ENCODE results near the gene CTIF. TPM values are rescaled to one million over a fixed set of nuclear protein-coding genes. Genes with fewer than 3 reads are reported as not detected.
A peak's percentile ranks its signal among the peaks of the same experiment; 100 is the strongest.

Gene CTIF
- polyA plus RNA-seq, 4 donors: 8.1 to 22.6 (median 11.3) TPM

DNA sequence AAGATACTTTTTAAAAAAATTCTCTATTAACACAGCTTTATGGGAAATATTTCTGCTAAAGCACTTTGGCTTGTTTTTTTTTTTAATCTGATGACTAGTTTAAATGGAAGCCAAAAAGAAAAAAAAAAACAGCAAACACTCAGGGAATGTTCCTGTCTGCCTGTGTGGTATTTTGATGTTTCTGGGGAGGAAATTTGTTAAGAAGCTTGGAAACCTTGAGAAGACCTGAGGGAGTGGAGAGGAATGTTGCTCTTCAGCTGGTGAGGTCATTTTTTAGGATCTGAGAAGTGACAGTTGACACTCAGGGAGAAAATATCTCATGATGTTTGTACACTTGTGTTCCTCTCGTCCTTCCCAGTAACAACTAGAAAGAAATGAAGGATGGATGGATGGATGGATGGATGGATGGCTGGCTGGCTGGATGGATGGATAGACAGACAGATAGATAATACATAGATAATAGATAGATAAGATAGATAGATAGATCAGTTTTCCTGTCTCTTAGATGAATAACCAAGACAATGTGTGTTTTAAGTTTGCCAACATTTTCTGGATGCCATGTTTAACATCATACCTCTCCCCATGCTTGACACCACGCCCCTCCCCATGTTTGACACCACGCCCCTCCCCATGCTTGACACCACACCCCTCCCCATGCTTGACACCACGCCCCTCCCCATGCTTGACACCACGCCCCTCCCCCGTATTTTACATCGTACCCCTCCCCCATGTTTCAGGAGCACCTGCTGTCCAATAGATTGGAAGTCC lies 84.8 kb downstream of the CTIF start:
- Histone ChIP-seq H3K27me3 (ENCODE audit: control insufficient read depth in 3 of 3, insufficient read depth in 3 of 3, low read length in 3 of 3) (no peaks in the 10 kb centered on the region), H3K4me1 (ENCODE audit: control insufficient read depth in 3 of 3, insufficient read depth in 2 of 3, low read depth in 1 of 3, low read length in 2 of 3) (no peaks in the 10 kb centered on the region), H3K9me3 (ENCODE audit: control insufficient read depth in 2 of 2, insufficient read depth in 1 of 2, low read depth in 1 of 2, low read length in 1 of 2) (no peaks in the 10 kb centered on the region), H3K27ac (ENCODE audit: low read depth in 1 of 3, low read length in 2 of 3) (no peak overlapping the region), H3K4me3 (ENCODE audit: low read depth in 1 of 3, low read length in 3 of 3) (no peak overlapping the region), H3K36me3 (ENCODE audit: control insufficient read depth in 3 of 3, insufficient read depth in 2 of 3, low read depth in 1 of 3, low read length in 3 of 3) (peaks cover 0 to 26% (median 0%) of the 10 kb centered on the region in 3 donors)
- FAIRE-seq (no peak), DNase-seq (no peak)
- 73 to 80% (median 79%) methylated on average over 7 of the region's 7 CpGs for WGBS, 3 donors

DNA sequence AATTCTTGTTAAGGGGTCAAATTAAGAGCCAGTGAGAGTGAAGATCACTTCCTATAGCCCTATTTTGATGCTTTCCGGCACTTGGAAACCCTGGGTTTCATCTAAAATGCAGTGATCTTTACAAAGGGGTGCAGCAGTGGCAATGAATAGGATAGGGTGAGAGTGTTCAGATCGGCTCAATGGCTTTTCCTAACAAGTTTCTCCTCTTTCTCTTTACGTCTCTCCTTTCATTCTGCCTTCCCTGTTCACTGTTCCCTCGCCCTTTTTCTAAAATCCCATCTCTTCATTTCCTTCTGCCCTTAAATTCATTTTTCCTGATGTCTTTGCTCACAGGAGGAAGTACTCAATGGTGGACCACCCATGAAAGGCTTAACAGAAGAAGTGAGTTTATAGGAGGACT lies 86.0 kb downstream of the CTIF start:
- 82 to 98% (median 86%) methylated on average over 4 of the region's 4 CpGs for WGBS, 3 donors
- peaks cover 0 to 22% (median 0%) of the 10 kb centered on the region in 3 donors for H3K36me3 ChIP-seq (ENCODE audit: control insufficient read depth in 3 of 3, insufficient read depth in 2 of 3, low read depth in 1 of 3, low read length in 3 of 3)
- no peak for FAIRE-seq

DNA sequence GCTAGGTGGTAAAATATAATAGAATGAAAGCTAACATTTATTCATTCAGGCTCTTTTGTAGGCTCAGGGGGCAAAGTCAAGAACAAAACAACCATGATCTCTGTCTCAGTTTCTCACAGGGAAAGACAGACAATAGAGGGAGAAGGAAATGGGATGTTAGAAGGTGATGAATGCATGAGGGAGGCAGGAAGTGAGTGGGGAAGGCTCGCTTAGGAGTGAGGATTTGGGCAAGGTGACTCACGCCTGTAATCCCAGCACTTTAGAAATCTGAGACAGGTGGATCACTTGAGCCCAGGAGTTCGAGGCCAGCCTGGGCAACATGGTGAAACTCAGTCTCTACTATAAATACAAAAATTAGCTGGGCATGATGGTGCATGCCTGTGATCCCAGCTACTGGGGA lies 88.4 kb downstream of the CTIF start:
- WGBS, 3 donors: 90 to 95% (median 91%) methylated on average over 3 of the region's 3 CpGs
- Histone ChIP-seq H3K27ac (ENCODE audit: low read depth in 1 of 3, low read length in 2 of 3) (no peak overlapping the region), H3K27me3 (ENCODE audit: control insufficient read depth in 3 of 3, insufficient read depth in 3 of 3, low read length in 3 of 3) (no peaks in the 10 kb centered on the region), H3K9me3 (ENCODE audit: control insufficient read depth in 2 of 2, insufficient read depth in 1 of 2, low read depth in 1 of 2, low read length in 1 of 2) (no peaks in the 10 kb centered on the region), H3K4me1 (ENCODE audit: control insufficient read depth in 3 of 3, insufficient read depth in 2 of 3, low read depth in 1 of 3, low read length in 2 of 3) (no peaks in the 10 kb centered on the region), H3K4me3 (ENCODE audit: low read depth in 1 of 3, low read length in 3 of 3) (no peak overlapping the region), H3K36me3 (ENCODE audit: control insufficient read depth in 3 of 3, insufficient read depth in 2 of 3, low read depth in 1 of 3, low read length in 3 of 3) (peaks cover 0 to 13% (median 0%) of the 10 kb centered on the region in 3 donors)
- FAIRE-seq: no peak
- DNase-seq: no peak

More for the DNA sequence above, 86.0 kb downstream of the CTIF start:
- H3K4me1 ChIP-seq (ENCODE audit: control insufficient read depth in 3 of 3, insufficient read depth in 2 of 3, low read depth in 1 of 3, low read length in 2 of 3): no peaks in the 10 kb centered on the region
- no peaks in the 10 kb centered on the region for H3K27me3 ChIP-seq (ENCODE audit: control insufficient read depth in 3 of 3, insufficient read depth in 3 of 3, low read length in 3 of 3)
- no peak for DNase-seq
- no peak overlapping the region for H3K27ac ChIP-seq (ENCODE audit: low read depth in 1 of 3, low read length in 2 of 3)
- H3K4me3 ChIP-seq (ENCODE audit: low read depth in 1 of 3, low read length in 3 of 3): no peak overlapping the region
- no peaks in the 10 kb centered on the region for H3K9me3 ChIP-seq (ENCODE audit: control insufficient read depth in 2 of 2, insufficient read depth in 1 of 2, low read depth in 1 of 2, low read length in 1 of 2)

DNA sequence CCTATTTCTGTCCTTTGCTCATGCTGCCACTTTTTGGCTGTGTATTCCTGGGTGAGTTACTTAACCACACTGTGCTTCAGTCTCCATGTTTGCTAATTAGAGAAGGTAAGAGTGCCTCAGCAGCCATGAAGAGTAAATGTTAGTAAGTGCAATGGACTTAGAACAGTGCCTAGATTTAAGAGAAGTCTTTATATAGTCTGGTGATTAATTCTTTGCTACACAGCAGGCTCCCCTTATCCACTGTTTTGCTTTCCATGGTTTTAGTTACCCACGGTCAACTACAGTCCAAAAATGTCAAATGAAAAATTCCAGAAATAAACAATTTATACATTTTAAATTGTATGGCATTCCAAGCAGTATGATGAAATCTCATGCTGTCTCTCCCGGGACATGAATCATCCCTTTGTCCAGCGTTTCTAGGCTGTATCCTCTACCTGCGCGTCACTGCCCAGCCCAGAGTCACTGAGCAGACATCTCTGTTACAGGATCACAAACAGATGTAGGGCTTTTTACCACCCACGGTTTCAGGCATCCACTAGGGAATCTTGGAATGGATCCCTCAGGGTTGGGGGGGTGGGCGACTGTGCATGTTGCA lies 91.0 kb downstream of the CTIF start:
- H3K27ac ChIP-seq (ENCODE audit: low read depth in 1 of 3, low read length in 2 of 3): no peak overlapping the region
- H3K27me3 ChIP-seq (ENCODE audit: control insufficient read depth in 3 of 3, insufficient read depth in 3 of 3, low read length in 3 of 3): no peaks in the 10 kb centered on the region
- peaks cover 0 to 13% (median 0%) of the 10 kb centered on the region in 3 donors for H3K36me3 ChIP-seq (ENCODE audit: control insufficient read depth in 3 of 3, insufficient read depth in 2 of 3, low read depth in 1 of 3, low read length in 3 of 3)
- FAIRE-seq: no peak
- DNase-seq: peak in 1 of 2 donors; percentile 21
- WGBS, 3 donors: 71 to 87% (median 83%) methylated on average over 7 of the region's 7 CpGs
- H3K4me1 ChIP-seq (ENCODE audit: control insufficient read depth in 3 of 3, insufficient read depth in 2 of 3, low read depth in 1 of 3, low read length in 2 of 3): no peaks in the 10 kb centered on the region
- H3K4me3 ChIP-seq (ENCODE audit: low read depth in 1 of 3, low read length in 3 of 3): no peak overlapping the region
- no peaks in the 10 kb centered on the region for H3K9me3 ChIP-seq (ENCODE audit: control insufficient read depth in 2 of 2, insufficient read depth in 1 of 2, low read depth in 1 of 2, low read length in 1 of 2)

DNA sequence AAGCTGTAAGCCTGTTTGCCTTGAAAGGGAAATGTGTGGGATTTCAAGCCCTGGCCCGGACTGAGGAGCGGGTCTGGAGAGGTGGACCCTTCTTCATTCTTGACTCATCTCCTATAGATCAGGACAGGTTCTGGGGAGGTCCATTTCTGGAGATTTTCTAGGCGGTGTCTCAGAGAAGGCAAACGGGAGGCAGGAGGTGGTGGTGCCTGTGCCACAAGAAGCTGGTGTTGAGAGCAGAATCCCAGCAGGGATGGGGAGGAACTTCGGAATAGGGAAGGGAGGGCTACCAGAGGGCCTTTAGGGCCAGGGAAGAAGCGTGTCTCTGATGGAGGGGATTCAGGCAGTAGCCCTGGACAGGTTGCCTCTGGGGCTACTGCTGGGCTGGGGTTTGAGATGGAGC lies 93.0 kb downstream of the CTIF start:
- Histone ChIP-seq H3K27ac (ENCODE audit: low read depth in 1 of 3, low read length in 2 of 3) (no peak overlapping the region), H3K9me3 (ENCODE audit: control insufficient read depth in 2 of 2, insufficient read depth in 1 of 2, low read depth in 1 of 2, low read length in 1 of 2) (no peaks in the 10 kb centered on the region), H3K4me3 (ENCODE audit: low read depth in 1 of 3, low read length in 3 of 3) (no peak overlapping the region), H3K27me3 (ENCODE audit: control insufficient read depth in 3 of 3, insufficient read depth in 3 of 3, low read length in 3 of 3) (no peaks in the 10 kb centered on the region), H3K36me3 (ENCODE audit: control insufficient read depth in 3 of 3, insufficient read depth in 2 of 3, low read depth in 1 of 3, low read length in 3 of 3) (peaks cover 0 to 17% (median 0%) of the 10 kb centered on the region in 3 donors), H3K4me1 (ENCODE audit: control insufficient read depth in 3 of 3, insufficient read depth in 2 of 3, low read depth in 1 of 3, low read length in 2 of 3) (no peaks in the 10 kb centered on the region)
- FAIRE-seq (no peak), DNase-seq (no peak)
- 90 to 94% (median 93%) methylated on average over 6 of the region's 6 CpGs for WGBS, 3 donors

DNA sequence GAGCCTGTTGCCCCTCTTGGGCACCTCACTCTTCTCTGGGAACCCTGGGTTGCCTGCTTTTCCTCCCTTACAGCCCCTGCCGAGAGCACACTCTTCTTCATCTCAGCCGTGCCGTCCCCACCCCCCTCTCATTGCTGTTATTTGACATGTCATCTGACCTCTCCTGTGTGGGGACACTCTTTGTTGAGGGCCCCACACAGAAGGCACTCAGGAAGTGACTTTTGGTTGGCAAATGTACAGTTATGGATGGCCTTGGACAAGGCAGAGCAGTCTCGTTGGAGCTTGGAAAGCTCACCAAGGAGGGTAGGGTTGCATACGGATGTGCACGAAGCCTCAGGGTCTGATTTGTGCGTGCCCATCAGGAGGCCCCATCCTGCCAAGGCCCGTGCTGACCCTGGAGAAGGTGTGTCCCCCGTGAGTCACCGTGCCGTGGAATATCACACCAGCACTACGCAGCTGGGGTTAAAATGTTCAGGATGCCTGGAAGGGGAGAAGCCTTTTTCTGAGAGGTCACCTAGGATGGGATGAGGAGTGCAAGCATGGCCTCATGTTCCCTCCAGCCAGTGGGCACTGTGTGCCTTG lies 93.9 kb downstream of the CTIF start:
- no peaks in the 10 kb centered on the region for H3K27me3 ChIP-seq (ENCODE audit: control insufficient read depth in 3 of 3, insufficient read depth in 3 of 3, low read length in 3 of 3)
- no peaks in the 10 kb centered on the region for H3K4me1 ChIP-seq (ENCODE audit: control insufficient read depth in 3 of 3, insufficient read depth in 2 of 3, low read depth in 1 of 3, low read length in 2 of 3)
- H3K27ac ChIP-seq (ENCODE audit: low read depth in 1 of 3, low read length in 2 of 3): no peak overlapping the region
- H3K4me3 ChIP-seq (ENCODE audit: low read depth in 1 of 3, low read length in 3 of 3): no peak overlapping the region
- 90 to 94% (median 93%) methylated on average over 9 to 12 of the region's 12 CpGs for WGBS, 3 donors
- FAIRE-seq (no peak), DNase-seq (no peak)
- H3K9me3 ChIP-seq (ENCODE audit: control insufficient read depth in 2 of 2, insufficient read depth in 1 of 2, low read depth in 1 of 2, low read length in 1 of 2): no peaks in the 10 kb centered on the region
- peaks cover 0 to 26% (median 0%) of the 10 kb centered on the region in 3 donors for H3K36me3 ChIP-seq (ENCODE audit: control insufficient read depth in 3 of 3, insufficient read depth in 2 of 3, low read depth in 1 of 3, low read length in 3 of 3)

DNA sequence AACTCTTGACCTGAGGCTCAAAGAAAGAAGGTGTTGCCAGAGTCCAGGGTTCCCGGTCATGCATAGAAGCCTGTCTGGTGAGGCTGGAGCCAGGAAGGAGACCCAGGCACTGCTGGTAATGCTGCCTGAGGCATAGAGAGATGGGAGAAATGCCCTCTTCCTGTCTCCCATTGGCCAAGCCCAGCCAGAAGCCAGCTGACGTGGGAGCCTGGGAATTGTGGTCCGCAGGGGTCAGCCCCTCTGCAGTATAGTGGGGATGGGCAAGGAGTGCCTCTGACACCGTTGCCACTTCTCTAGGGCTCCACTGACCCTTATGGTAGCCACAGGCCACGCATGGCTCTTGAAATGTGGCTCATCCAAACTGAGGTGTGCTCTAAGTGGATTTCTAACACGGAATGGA lies 95.7 kb downstream of the CTIF start:
- Histone ChIP-seq H3K27ac (ENCODE audit: low read depth in 1 of 3, low read length in 2 of 3) (no peak overlapping the region), H3K36me3 (ENCODE audit: control insufficient read depth in 3 of 3, insufficient read depth in 2 of 3, low read depth in 1 of 3, low read length in 3 of 3) (peaks cover 0 to 29% (median 0%) of the 10 kb centered on the region in 3 donors), H3K4me3 (ENCODE audit: low read depth in 1 of 3, low read length in 3 of 3) (no peak overlapping the region), H3K27me3 (ENCODE audit: control insufficient read depth in 3 of 3, insufficient read depth in 3 of 3, low read length in 3 of 3) (no peaks in the 10 kb centered on the region), H3K9me3 (ENCODE audit: control insufficient read depth in 2 of 2, insufficient read depth in 1 of 2, low read depth in 1 of 2, low read length in 1 of 2) (no peaks in the 10 kb centered on the region), H3K4me1 (ENCODE audit: control insufficient read depth in 3 of 3, insufficient read depth in 2 of 3, low read depth in 1 of 3, low read length in 2 of 3) (no peaks in the 10 kb centered on the region)
- WGBS, 3 donors: 89 to 93% (median 92%) methylated on average over 6 of the region's 6 CpGs
- DNase-seq (no peak), FAIRE-seq (no peak)

DNA sequence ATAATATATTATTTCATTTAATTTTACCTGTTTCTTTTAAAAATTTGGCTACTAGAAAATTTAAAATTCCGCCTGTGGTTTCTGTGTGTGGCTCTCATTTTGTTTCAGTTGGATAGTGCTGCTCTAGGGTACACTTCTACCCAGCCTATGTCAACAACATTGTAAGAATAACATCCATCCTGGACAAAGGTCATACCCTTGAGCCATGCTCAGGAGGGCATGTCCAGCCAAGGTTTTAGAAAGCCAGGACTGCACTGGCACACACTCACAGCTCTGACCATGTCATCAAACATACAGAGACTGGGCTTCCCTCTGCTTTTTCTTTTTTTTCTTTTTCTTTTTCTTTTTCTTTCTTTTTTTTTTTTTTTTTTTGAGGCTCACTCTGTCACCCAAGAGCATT lies 96.1 kb downstream of the CTIF start:
- Histone ChIP-seq H3K36me3 (ENCODE audit: control insufficient read depth in 3 of 3, insufficient read depth in 2 of 3, low read depth in 1 of 3, low read length in 3 of 3) (peaks cover 0 to 34% (median 0%) of the 10 kb centered on the region in 3 donors), H3K4me1 (ENCODE audit: control insufficient read depth in 3 of 3, insufficient read depth in 2 of 3, low read depth in 1 of 3, low read length in 2 of 3) (no peaks in the 10 kb centered on the region), H3K4me3 (ENCODE audit: low read depth in 1 of 3, low read length in 3 of 3) (no peak overlapping the region), H3K9me3 (ENCODE audit: control insufficient read depth in 2 of 2, insufficient read depth in 1 of 2, low read depth in 1 of 2, low read length in 1 of 2) (no peaks in the 10 kb centered on the region), H3K27me3 (ENCODE audit: control insufficient read depth in 3 of 3, insufficient read depth in 3 of 3, low read length in 3 of 3) (no peaks in the 10 kb centered on the region), H3K27ac (ENCODE audit: low read depth in 1 of 3, low read length in 2 of 3) (no peak overlapping the region)
- 95 to 100% (median 97%) methylated on average over 1 of the region's 1 CpG for WGBS, 3 donors
- FAIRE-seq (no peak), DNase-seq (no peak)

Data from small intestine (tissue), 7 donors.